ENCODE measurements around the gene SCRN3. TPM values are rescaled to one million over a fixed set of nuclear protein-coding genes. Genes with fewer than 3 reads are reported as not detected.
"Not testable (repeated sequence)": the region's sequence is repeated elsewhere in the genome, so short reads cannot be mapped to it uniquely, and the experiment has no call there.

Gene SCRN3
- total RNA-seq, 2 donors from 2014 or later = 22.1 to 26.7 TPM

DNA sequence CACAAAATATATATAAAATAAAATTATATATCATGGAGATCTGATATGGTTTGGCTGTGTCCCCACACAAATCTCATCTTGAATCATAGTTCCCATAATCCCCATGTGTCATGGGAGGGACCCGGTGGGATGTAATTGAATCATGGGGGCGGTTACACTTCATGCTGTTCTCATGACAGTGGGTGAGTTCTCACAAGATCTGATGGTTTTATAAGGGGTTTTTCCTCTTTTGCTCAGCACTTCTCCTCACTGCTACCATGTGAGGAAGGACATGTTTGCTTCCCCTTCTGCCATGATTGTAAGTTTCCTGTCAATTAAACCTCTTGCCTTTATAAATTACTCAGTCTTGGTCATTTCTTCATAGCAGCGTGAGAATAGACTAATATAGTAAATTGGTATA is 6.8 kb upstream of the SCRN3 start:
- H3K27ac Mint-ChIP-seq; H3K27me3 Mint-ChIP-seq; DNase-seq (ENCODE audit: low spot score); H3K4me3 Mint-ChIP-seq; ATAC-seq; H3K36me3 Mint-ChIP-seq; H3K9me3 Mint-ChIP-seq: not testable (repeated sequence)
- peaks cover 31 to 34% of the 10 kb centered on the region in 2 donors for H3K4me1 Mint-ChIP-seq (ENCODE audit: low read depth in 2 of 2)

DNA sequence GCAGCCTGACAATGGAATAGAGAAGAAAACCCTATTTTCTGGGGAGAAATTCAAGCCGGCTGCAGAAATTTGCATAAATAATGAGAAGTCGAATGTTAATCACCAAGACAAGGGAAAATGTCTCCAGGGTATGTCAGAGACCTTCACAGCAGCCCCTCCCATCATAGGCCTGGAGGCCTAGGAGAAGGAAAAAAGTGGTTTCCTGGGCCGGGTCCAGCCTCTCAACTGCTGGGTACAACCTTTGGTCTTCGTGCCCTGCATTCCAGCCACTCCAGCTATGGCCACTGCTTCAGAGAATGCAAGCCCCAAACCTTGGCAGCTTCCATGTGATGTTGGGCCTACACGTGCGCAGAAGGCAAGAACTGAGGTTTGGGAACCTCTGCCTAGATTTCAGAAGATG is 6.0 kb upstream of the SCRN3 start:
- no peaks in the 10 kb centered on the region for H3K9me3 Mint-ChIP-seq
- no peaks in the 10 kb centered on the region for H3K36me3 Mint-ChIP-seq
- no peak for ATAC-seq
- no peak for DNase-seq (ENCODE audit: low spot score)
- no peak overlapping the region for H3K27ac Mint-ChIP-seq
- peaks cover 32 to 33% of the 10 kb centered on the region in 2 donors for H3K4me1 Mint-ChIP-seq (ENCODE audit: low read depth in 2 of 2)
- H3K27me3 Mint-ChIP-seq = no peaks in the 10 kb centered on the region
- no peak overlapping the region for H3K4me3 Mint-ChIP-seq

DNA sequence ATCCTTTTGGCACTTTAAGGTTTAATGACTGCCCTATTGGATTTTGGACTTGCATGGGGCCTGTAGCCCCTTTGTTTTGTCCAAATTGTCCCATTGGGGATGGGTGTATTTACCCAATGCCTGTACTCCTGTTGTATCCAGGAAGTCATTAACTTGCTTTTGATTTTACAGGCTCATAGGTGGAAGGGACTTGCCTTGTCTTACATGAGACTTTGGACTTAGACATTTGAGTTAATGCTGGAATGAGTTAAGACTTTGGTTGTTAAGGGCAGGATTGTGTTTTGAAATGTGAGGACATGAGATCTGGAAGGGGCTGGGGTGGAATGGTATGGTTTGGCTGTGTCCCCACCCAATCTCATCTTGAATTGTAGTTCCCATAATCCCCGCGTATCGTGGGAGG is 5.2 kb upstream of the SCRN3 start:
- not testable (repeated sequence) for H3K4me3 Mint-ChIP-seq; H3K27me3 Mint-ChIP-seq; ATAC-seq; DNase-seq (ENCODE audit: low spot score); H3K36me3 Mint-ChIP-seq; H3K27ac Mint-ChIP-seq; H3K9me3 Mint-ChIP-seq
- peaks cover 33 to 37% of the 10 kb centered on the region in 2 donors for H3K4me1 Mint-ChIP-seq (ENCODE audit: low read depth in 2 of 2)

DNA sequence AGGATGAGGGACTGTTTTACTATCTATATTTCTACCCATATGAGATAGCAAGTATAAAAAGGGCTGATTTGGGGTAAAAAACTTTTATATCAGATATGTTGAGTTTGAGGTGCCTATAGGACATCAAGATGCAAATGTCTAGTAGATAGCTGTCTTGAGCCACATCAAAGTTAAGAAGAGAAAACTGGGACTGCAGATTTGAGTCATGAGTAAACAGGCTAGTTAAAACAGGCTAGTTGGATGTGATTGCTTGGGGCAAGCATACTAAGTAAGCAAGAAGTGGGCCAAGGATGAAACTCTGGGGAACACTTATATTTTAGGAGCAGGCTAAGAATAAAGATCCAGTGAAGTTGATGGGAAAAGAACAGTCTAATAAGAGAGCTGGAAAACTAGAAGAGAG is 2.8 kb upstream of the SCRN3 start:
- no peak for ATAC-seq
- Mint-ChIP-seq H3K9me3 (no peaks in the 10 kb centered on the region), H3K36me3 (no peaks in the 10 kb centered on the region), H3K27ac (no peak overlapping the region), H3K27me3 (no peaks in the 10 kb centered on the region), H3K4me3 (peak overlapping the region; percentile 0), H3K4me1 (ENCODE audit: low read depth in 2 of 2) (peaks cover 36 to 38% of the 10 kb centered on the region in 2 donors)
- no peak for DNase-seq (ENCODE audit: low spot score)

DNA sequence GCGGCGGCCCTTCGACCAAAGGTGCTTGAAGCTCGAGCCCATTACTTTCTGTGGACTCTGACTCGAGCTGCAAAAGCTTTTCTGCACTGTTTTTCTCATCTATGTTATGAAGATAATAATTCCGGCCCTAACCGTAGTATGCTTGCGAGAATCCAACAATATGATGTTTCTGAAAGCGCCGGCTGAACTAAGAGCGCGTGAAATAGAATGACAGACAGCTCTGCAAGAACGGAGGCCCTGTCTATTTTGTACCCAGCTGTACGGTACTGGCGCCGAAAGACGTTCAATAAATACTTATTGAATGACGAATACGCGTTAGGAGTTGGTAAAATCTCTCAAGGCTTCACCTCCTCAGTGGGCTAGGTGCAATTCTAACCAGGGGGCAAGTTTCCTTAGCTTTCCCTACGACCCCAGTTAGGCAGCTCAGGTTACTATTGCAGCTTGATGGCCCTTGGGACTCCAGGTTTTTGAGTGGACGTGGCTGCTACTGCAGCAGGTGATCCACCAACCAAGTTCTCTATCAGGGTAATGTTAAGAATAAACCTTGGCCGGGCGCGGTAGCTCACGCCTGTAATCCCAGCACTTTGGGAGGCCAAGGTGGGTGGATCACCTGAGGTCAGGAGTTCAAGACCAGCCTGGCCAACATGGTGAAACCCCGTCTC is 570 bp downstream of the SCRN3 start:
- Mint-ChIP-seq H3K36me3 (peaks cover 3% of the 10 kb centered on the region), H3K4me1 (ENCODE audit: low read depth in 2 of 2) (peaks cover 21 to 31% of the 10 kb centered on the region in 2 donors), H3K4me3 (peak overlapping the region; percentile 100), H3K27ac (peak overlapping the region; percentile 93 to 97), H3K27me3 (no peaks in the 10 kb centered on the region), H3K9me3 (no peaks in the 10 kb centered on the region)
- DNase-seq (ENCODE audit: low spot score) (no peak), ATAC-seq (peak in 1 of 2 donors; percentile 25)

DNA sequence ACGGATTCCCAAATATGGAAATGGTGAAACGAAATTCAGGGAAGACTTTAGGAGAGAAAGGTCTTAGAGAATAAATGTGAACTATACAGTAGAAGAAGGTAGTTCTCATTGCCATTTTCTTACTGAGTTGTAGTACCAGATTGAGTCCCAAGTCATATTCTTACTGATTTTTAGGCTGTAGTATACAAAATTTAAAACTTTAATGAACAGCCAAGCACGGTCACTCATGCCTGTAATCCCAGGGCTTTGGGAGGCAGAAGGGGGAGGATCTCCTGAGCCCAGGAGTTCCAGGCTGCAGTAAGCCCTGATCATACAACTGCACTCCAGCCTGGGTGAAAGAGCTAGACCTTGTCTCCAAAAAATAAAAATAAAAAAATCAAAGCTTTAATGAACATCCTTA is 2.2 kb downstream of the SCRN3 start:
- no peak for DNase-seq (ENCODE audit: low spot score)
- no peak for ATAC-seq
- H3K4me3 Mint-ChIP-seq = no peak overlapping the region
- H3K27me3 Mint-ChIP-seq = no peaks in the 10 kb centered on the region
- H3K36me3 Mint-ChIP-seq = peaks cover 8% of the 10 kb centered on the region
- H3K4me1 Mint-ChIP-seq (ENCODE audit: low read depth in 2 of 2) = peaks cover 12 to 19% of the 10 kb centered on the region in 2 donors
- no peak overlapping the region for H3K27ac Mint-ChIP-seq
- no peaks in the 10 kb centered on the region for H3K9me3 Mint-ChIP-seq

DNA sequence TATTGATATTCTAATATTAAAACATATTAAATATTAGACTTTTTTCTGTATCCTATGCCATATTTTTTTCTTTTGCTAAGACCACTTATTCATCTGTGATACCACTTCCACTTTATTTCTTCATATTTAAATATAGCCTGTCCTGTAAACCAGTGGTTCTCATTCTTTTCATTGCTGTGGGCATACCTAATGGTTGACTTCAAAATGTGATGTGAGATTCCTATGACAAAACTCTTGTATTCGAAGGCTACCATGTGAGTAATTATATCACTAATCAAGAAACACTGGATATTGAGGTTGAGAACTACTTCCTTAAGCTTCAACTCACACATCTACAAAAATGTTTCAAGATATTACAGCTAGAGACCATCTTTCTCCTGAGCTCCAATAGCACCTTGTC is 3.6 kb downstream of the SCRN3 start:
- Mint-ChIP-seq H3K9me3 (no peaks in the 10 kb centered on the region), H3K4me1 (ENCODE audit: low read depth in 2 of 2) (peaks cover 8 to 13% of the 10 kb centered on the region in 2 donors), H3K27me3 (no peaks in the 10 kb centered on the region), H3K27ac (no peak overlapping the region), H3K4me3 (no peak overlapping the region), H3K36me3 (peaks cover 8% of the 10 kb centered on the region)
- ATAC-seq (no peak), DNase-seq (ENCODE audit: low spot score) (no peak)

DNA sequence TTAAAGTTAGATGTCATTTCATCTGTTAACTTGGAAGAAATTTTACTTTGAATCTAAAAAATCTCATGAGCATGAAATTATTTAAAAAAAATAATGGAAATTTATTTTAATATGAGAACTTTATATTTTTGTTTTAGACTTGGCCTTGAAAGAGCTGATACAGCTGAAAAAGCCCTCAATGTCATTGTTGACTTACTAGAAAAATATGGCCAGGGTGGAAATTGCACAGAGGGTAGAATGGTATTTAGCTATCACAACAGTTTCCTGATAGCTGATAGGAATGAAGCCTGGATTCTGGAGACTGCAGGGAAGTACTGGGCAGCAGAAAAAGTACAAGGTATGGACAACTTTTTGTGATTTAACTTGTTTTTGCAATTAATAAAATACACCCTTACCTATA is 5.3 kb downstream of the SCRN3 start:
- Mint-ChIP-seq H3K4me3 (no peak overlapping the region), H3K27ac (no peak overlapping the region), H3K27me3 (no peaks in the 10 kb centered on the region), H3K9me3 (no peaks in the 10 kb centered on the region), H3K4me1 (ENCODE audit: low read depth in 2 of 2) (peaks cover 3 to 4% of the 10 kb centered on the region in 2 donors), H3K36me3 (peaks cover 8% of the 10 kb centered on the region)
- DNase-seq (ENCODE audit: low spot score) (no peak), ATAC-seq (no peak)

DNA sequence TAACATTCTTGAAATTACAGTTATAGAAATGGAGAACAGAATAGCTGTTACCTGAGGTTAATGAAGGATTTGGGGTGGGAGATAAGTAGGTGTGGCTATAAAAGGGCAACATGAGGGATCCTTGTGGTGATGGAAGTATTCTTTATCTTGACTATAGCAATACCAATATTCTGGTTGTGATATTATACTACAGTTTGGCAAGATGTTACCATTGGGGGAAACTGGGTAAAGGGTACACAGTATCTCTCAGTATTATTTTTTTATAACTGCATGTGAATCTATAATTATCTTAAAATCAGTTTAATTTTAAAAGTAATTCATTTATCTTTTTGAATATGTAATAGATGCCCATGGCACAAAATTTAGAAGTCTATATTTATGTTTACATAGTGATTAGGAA is 8.1 kb downstream of the SCRN3 start:
- Mint-ChIP-seq H3K27ac (no peak overlapping the region), H3K4me3 (no peak overlapping the region), H3K4me1 (ENCODE audit: low read depth in 2 of 2) (no peaks in the 10 kb centered on the region), H3K36me3 (peaks cover 8% of the 10 kb centered on the region), H3K27me3 (no peaks in the 10 kb centered on the region), H3K9me3 (no peaks in the 10 kb centered on the region)
- DNase-seq (ENCODE audit: low spot score) (no peak), ATAC-seq (no peak)

DNA sequence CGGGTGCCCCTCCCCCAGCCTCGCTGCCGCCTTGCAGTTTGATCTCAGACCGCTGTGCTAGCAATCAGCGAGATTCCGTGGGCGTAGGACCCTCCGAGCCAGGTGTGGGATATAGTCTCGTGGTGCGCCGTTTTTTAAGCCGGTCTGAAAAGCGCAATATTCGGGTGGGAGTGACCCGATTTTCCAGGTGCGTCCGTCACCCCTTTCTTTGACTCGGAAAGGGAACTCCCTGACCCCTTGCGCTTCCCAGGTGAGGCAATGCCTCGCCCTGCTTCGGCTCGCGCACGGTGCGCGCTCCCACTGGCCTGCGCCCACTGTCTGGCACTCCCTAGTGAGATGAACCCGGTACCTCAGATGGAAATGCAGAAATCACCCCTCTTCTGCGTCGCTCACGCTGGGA is 14.5 kb downstream of the SCRN3 start:
- not testable (repeated sequence) for H3K9me3 Mint-ChIP-seq; ATAC-seq; DNase-seq (ENCODE audit: low spot score); H3K4me3 Mint-ChIP-seq; H3K27me3 Mint-ChIP-seq; H3K36me3 Mint-ChIP-seq; H3K4me1 Mint-ChIP-seq (ENCODE audit: low read depth in 2 of 2); H3K27ac Mint-ChIP-seq

DNA sequence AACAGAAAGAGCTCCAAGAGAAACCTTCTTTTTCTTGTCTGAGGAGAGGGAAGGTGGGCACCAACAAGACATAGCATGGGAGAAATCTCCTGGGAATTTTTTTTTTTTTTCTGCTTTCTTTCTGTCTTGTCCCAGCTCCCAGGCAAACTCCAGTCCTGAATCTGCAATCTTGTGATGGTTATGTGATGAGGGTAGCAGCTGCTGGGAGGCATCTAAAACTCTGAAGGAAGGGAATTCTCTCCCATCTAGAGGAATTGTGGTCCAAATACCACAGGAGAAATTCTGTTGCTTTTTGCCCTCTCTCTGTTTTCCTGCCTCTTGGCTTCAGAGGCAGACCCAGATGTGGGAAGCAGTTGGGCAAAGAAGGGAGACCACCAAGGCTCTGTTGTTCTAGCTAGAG is 16.7 kb downstream of the SCRN3 start:
- ATAC-seq (no peak), DNase-seq (ENCODE audit: low spot score) (no peak)
- Mint-ChIP-seq H3K4me3 (no peak overlapping the region), H3K27me3 (no peaks in the 10 kb centered on the region), H3K9me3 (no peaks in the 10 kb centered on the region), H3K4me1 (ENCODE audit: low read depth in 2 of 2) (no peaks in the 10 kb centered on the region), H3K27ac (no peak overlapping the region), H3K36me3 (no peaks in the 10 kb centered on the region)

DNA sequence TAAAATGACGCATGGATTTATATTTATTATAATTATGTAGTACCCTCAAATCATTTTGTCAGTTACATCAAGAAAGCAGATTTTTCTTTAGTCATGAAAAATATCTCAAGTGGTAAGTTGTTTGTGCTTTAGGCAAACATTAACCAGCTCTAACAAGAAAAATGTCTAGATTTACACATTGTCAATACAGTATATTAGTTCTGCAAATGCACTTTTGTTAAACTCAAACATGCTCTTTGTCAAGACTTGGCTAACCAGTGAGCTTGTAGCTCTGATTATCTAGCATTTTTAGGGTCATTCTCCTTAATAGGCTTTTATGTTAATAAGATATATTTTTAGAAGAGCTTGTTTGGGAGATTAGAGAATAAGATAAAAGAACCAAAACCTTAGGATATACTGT is 32.7 kb downstream of the SCRN3 start:
- ATAC-seq (no peak), DNase-seq (ENCODE audit: low spot score) (no peak)
- Mint-ChIP-seq H3K4me1 (ENCODE audit: low read depth in 2 of 2) (no peaks in the 10 kb centered on the region), H3K9me3 (no peaks in the 10 kb centered on the region), H3K4me3 (no peak overlapping the region), H3K27me3 (no peaks in the 10 kb centered on the region), H3K36me3 (peaks cover 6% of the 10 kb centered on the region), H3K27ac (no peak overlapping the region)

DNA sequence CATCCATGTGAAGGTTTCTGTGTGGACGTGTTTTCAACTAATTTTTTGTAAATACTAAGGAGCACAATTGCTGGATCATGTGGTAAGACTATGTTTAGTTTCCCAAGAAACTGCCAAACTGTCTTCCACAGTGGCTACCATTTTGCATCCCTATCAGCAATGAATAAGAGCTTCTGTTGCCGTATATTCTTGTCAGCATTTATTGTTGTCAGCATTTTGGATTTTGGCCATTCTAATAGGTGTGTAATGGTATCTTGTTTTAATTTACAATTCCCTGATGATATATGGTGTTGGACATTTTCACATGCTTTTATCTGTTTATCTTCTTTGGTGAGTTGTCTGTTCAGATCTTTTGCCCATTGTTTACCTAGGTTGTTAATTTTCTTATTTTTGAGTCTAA is 34.5 kb downstream of the SCRN3 start:
- Mint-ChIP-seq H3K36me3 (peaks cover 6% of the 10 kb centered on the region), H3K4me1 (ENCODE audit: low read depth in 2 of 2) (no peaks in the 10 kb centered on the region), H3K9me3 (no peaks in the 10 kb centered on the region), H3K27ac (no peak overlapping the region), H3K4me3 (no peak overlapping the region), H3K27me3 (no peaks in the 10 kb centered on the region)
- DNase-seq (ENCODE audit: low spot score) (no peak), ATAC-seq (no peak)

DNA sequence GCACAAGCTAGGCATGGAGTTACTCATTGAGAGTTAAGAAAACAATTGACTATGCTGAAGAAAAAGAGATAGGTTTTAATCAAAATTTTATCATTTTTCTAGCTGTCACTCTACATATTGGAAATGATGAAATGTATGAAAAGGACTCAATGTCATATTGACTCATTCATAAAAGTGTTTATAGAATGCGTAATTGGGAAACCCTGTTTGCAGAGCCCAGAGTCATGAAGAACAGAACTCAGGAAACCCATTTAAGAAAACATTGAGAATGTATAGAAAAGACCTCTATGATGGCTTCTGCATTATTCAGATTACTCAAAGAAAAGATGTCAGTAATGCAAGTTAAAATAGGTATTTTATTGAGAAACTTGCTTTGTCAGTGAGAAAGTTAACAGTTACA is 36.4 kb downstream of the SCRN3 start:
- no peak for DNase-seq (ENCODE audit: low spot score)
- Mint-ChIP-seq H3K4me1 (ENCODE audit: low read depth in 2 of 2) (no peaks in the 10 kb centered on the region), H3K27me3 (no peaks in the 10 kb centered on the region), H3K4me3 (no peak overlapping the region), H3K27ac (no peak overlapping the region), H3K36me3 (peaks cover 6% of the 10 kb centered on the region), H3K9me3 (no peaks in the 10 kb centered on the region)
- no peak for ATAC-seq

DNA sequence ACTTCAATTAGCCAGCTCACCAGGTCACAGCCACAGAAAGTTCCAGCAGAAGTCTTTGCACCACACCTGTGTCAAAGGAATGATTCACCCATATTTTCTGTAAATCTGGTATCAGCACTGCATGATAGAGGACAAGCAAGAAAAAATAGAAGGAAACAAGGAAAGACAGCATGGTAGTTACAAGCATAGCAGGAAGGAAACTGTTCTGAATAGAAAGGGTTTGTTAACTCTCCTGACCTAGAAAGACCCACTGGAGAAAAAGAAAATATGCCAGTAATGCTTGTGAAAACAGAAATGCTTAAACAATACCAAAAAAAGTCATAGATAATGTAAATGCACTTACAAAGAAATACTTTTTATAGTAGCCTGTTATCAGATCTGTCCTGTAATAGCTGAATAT is 40.8 kb downstream of the SCRN3 start:
- DNase-seq (ENCODE audit: low spot score) = no peak
- Mint-ChIP-seq H3K4me1 (ENCODE audit: low read depth in 2 of 2) (no peaks in the 10 kb centered on the region), H3K4me3 (no peak overlapping the region), H3K36me3 (no peaks in the 10 kb centered on the region), H3K9me3 (no peaks in the 10 kb centered on the region), H3K27me3 (no peaks in the 10 kb centered on the region), H3K27ac (no peak overlapping the region)
- no peak for ATAC-seq
